ENCODE measurements around the gene LUC7L3. TPM values are rescaled to one million over a fixed set of nuclear protein-coding genes. Genes with fewer than 3 reads are reported as not detected.

Gene LUC7L3
- total RNA-seq, 1 experiment from 2014 or later = 185 TPM

DNA sequence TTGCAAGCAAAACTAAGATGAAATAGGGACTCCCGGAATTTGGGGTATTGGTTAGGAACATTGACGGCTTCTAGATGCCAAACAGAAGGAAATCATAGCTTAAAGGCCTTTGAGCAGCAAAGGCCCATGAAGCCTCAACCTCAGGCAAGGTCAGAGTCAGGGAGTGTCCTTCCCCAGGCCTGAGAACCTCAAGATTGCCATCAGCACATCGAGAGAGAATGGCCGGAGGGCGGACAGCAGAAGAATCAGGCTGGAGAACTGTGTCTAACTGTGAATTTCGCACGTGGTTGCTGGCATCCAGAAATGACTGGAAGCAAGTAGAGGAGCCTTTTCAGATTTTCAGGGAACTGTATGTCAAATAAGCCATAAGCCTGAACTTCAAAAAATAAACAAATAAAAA, 72.7 kb downstream of the LUC7L3 start:
- no peaks in the 10 kb centered on the region for H3K36me3 ChIP-seq (ENCODE audit: insufficient read depth, low read length, poor library complexity, severe bottlenecking)
- no peaks in the 10 kb centered on the region for H3K9me3 ChIP-seq (ENCODE audit: low read depth, low read length, poor library complexity, severe bottlenecking)
- intact Hi-C loops (cut with micrococcal nuclease; ENCODE audit: unreplicated experiment) = no loop called here
- no peak overlapping the region for H3K4me3 ChIP-seq (ENCODE audit: low read depth, low read length, poor library complexity, severe bottlenecking)
- no peak for DNase-seq (ENCODE audit: low spot score)
- BruUV-seq (replicated peaks) = no TSS peak
- ChIA-PET POLR2A (ENCODE audit: low non-redundant PET) (no interaction called here), CTCF (no interaction called here)
- TF ChIP-seq, protein P1, sequence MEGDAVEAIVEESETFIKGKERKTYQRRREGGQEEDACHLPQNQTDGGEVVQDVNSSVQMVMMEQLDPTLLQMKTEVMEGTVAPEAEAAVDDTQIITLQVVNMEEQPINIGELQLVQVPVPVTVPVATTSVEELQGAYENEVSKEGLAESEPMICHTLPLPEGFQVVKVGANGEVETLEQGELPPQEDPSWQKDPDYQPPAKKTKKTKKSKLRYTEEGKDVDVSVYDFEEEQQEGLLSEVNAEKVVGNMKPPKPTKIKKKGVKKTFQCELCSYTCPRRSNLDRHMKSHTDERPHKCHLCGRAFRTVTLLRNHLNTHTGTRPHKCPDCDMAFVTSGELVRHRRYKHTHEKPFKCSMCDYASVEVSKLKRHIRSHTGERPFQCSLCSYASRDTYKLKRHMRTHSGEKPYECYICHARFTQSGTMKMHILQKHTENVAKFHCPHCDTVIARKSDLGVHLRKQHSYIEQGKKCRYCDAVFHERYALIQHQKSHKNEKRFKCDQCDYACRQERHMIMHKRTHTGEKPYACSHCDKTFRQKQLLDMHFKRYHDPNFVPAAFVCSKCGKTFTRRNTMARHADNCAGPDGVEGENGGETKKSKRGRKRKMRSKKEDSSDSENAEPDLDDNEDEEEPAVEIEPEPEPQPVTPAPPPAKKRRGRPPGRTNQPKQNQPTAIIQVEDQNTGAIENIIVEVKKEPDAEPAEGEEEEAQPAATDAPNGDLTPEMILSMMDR (conservative IDR thresholded peaks at IDR 0.05; ENCODE audit: low read depth, low read length) = no peak
- TF ChIP-seq EZH2 (IDR thresholded peaks at IDR 0.05; ENCODE audit: borderline replicate concordance, low read depth, low read length, poor library complexity, severe bottlenecking) = no peak
- H3K4me1 ChIP-seq (ENCODE audit: insufficient read depth, low read length, poor library complexity, severe bottlenecking) = peaks cover 22% of the 10 kb centered on the region
- no peak overlapping the region for H3K27ac ChIP-seq (ENCODE audit: low read depth, low read length, poor library complexity, severe bottlenecking)
- no peaks in the 10 kb centered on the region for H3K27me3 ChIP-seq (replicated peaks; ENCODE audit: insufficient read depth, low read depth, low read length, poor library complexity)

DNA sequence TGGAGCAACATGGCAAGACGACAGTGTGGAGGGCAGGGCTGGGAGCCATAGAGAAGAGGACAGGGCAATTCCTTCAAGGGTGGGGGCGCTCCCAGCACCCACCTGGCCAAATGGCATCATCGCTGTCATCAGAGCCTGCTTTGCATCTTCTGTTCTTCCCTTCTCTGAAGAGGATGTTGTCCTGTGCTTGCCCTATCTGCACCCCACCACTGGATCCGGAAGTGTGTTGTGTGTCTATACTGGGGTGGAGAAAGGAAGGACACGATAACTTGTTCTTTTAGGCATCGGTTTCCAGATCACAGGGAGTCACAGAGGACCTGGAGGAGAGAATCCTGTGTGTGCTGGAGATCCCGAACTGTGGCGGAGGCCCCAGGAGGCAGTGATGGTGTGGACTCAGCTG, 73.6 kb downstream of the LUC7L3 start:
- no TSS peak for BruUV-seq (replicated peaks)

DNA sequence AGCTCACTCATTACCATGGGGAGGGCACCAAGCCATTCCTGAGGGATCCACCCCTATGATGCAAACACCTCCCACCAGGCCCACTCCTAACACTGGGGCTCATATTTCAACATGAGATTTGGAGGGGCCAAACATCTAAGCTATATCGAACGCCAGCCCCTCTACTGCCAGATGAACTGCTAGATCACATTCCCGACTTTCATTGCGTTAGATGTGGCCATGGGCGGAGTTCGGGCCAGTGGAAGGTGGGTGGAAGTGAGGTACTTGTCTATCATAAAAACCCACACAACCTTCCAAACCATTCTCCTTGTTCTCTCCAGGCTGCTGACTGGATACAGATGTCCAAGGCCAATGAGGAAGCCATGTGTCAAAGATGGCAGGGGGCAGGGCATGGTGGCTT, 75.0 kb downstream of the LUC7L3 start:
- no TSS peak for BruUV-seq (replicated peaks)
- intact Hi-C loops (cut with micrococcal nuclease; ENCODE audit: unreplicated experiment) = no loop called here
- POLR2A ChIA-PET (ENCODE audit: low non-redundant PET) = no interaction called here

More for the DNA sequence above, 73.6 kb downstream of the LUC7L3 start:
- intact Hi-C loops (cut with micrococcal nuclease; ENCODE audit: unreplicated experiment) = no loop called here
- no peaks in the 10 kb centered on the region for H3K9me3 ChIP-seq (ENCODE audit: low read depth, low read length, poor library complexity, severe bottlenecking)
- no peak overlapping the region for H3K4me3 ChIP-seq (ENCODE audit: low read depth, low read length, poor library complexity, severe bottlenecking)
- H3K27me3 ChIP-seq (replicated peaks; ENCODE audit: insufficient read depth, low read depth, low read length, poor library complexity) = no peaks in the 10 kb centered on the region
- H3K36me3 ChIP-seq (ENCODE audit: insufficient read depth, low read length, poor library complexity, severe bottlenecking) = no peaks in the 10 kb centered on the region
- CTCF ChIA-PET = no interaction called here
- DNase-seq (ENCODE audit: low spot score) = no peak
- TF ChIP-seq, protein P1 (conservative IDR thresholded peaks at IDR 0.05; ENCODE audit: low read depth, low read length) = no peak
- no peak for TF ChIP-seq EZH2 (IDR thresholded peaks at IDR 0.05; ENCODE audit: borderline replicate concordance, low read depth, low read length, poor library complexity, severe bottlenecking)
- H3K4me1 ChIP-seq (ENCODE audit: insufficient read depth, low read length, poor library complexity, severe bottlenecking) = peaks cover 26% of the 10 kb centered on the region
- no peak overlapping the region for H3K27ac ChIP-seq (ENCODE audit: low read depth, low read length, poor library complexity, severe bottlenecking)
- POLR2A ChIA-PET (ENCODE audit: low non-redundant PET) = no interaction called here

More for the DNA sequence above, 75.0 kb downstream of the LUC7L3 start:
- no peaks in the 10 kb centered on the region for H3K9me3 ChIP-seq (ENCODE audit: low read depth, low read length, poor library complexity, severe bottlenecking)
- no peak overlapping the region for H3K4me3 ChIP-seq (ENCODE audit: low read depth, low read length, poor library complexity, severe bottlenecking)
- TF ChIP-seq, protein P1 (conservative IDR thresholded peaks at IDR 0.05; ENCODE audit: low read depth, low read length) = no peak
- no peak for TF ChIP-seq EZH2 (IDR thresholded peaks at IDR 0.05; ENCODE audit: borderline replicate concordance, low read depth, low read length, poor library complexity, severe bottlenecking)
- H3K27ac ChIP-seq (ENCODE audit: low read depth, low read length, poor library complexity, severe bottlenecking) = peak overlapping the region; percentile 72
- peaks cover 34% of the 10 kb centered on the region for H3K4me1 ChIP-seq (ENCODE audit: insufficient read depth, low read length, poor library complexity, severe bottlenecking)
- CTCF ChIA-PET = interaction anchor here (0.7 to 1.4 kb wide), 2 partner anchors 11 to 311 kb away, joined by 5 to 8 read pairs; no protein-coding TSS in a partner anchor
- no peaks in the 10 kb centered on the region for H3K27me3 ChIP-seq (replicated peaks; ENCODE audit: insufficient read depth, low read depth, low read length, poor library complexity)
- H3K36me3 ChIP-seq (ENCODE audit: insufficient read depth, low read length, poor library complexity, severe bottlenecking) = no peaks in the 10 kb centered on the region
- DNase-seq (ENCODE audit: low spot score) = peak; percentile 92
